Measurements from ENCODE around the gene FSIP2. TPM values are rescaled to one million over a fixed set of nuclear protein-coding genes. Genes with fewer than 3 reads are reported as not detected.
A peak's percentile ranks its signal among the peaks of the same experiment; 100 is the strongest.

FSIP2 gene
- total RNA-seq (ENCODE audit: insufficient read depth, low replicate concordance): 46.2 TPM

GRCh38 chr2:185738679-185739472 is at the start of gene FSIP2:
Gene FSIP2 (plus strand): TSS chr2:185738804. CDS start chr2:185738895, 91 bp downstream.
- DNase-seq (ENCODE audit: low spot score): peak; percentile 37

- no peak for DNase-seq (ENCODE audit: low spot score)
Observed at GRCh38 chr2:185689906-185690539, 48.6 kb upstream of the FSIP2 start.

GRCh38 chr2:185695711-185696235 is 42.8 kb upstream of the FSIP2 start:
- DNase-seq (ENCODE audit: low spot score): no peak

GRCh38 chr2:185700883-185701282 is 37.7 kb upstream of the FSIP2 start:
- no peak for DNase-seq (ENCODE audit: low spot score)

- DNase-seq (ENCODE audit: low spot score): no peak
Observed at GRCh38 chr2:185734658-185735057, 3.9 kb upstream of the FSIP2 start.

GRCh38 chr2:185736210-185736609 is 2.4 kb upstream of the FSIP2 start:
- no peak for DNase-seq (ENCODE audit: low spot score)

GRCh38 chr2:185745864-185746859 is 7.6 kb downstream of the FSIP2 start:
- DNase-seq (ENCODE audit: low spot score): no peak

GRCh38 chr2:185757356-185757755 is 18.8 kb downstream of the FSIP2 start:
- DNase-seq (ENCODE audit: low spot score): no peak

GRCh38 chr2:185771396-185771795 is 32.8 kb downstream of the FSIP2 start:
- DNase-seq (ENCODE audit: low spot score): no peak

- DNase-seq (ENCODE audit: low spot score): peak; percentile 1
Observed at GRCh38 chr2:185780890-185781289, 42.3 kb downstream of the FSIP2 start.

GRCh38 chr2:185782223-185782769 is 43.7 kb downstream of the FSIP2 start:
- DNase-seq (ENCODE audit: low spot score): no peak

- no peak for DNase-seq (ENCODE audit: low spot score)
Observed at GRCh38 chr2:185785156-185785555, 46.6 kb downstream of the FSIP2 start.

GRCh38 chr2:185785851-185786473 is 47.4 kb downstream of the FSIP2 start:
- DNase-seq (ENCODE audit: low spot score): no peak

GRCh38 chr2:185787227-185788145 is 48.9 kb downstream of the FSIP2 start:
- DNase-seq (ENCODE audit: low spot score): no peak

GRCh38 chr2:185790361-185790760 is 51.8 kb downstream of the FSIP2 start:
- no peak for DNase-seq (ENCODE audit: low spot score)

- DNase-seq (ENCODE audit: low spot score): no peak
Observed at GRCh38 chr2:185793532-185794345, 55.1 kb downstream of the FSIP2 start.

GRCh38 chr2:185796758-185797157 is 58.2 kb downstream of the FSIP2 start:
- DNase-seq (ENCODE audit: low spot score): no peak

GRCh38 chr2:185802926-185803325 is 64.3 kb downstream of the FSIP2 start:
- DNase-seq (ENCODE audit: low spot score): no peak

GRCh38 chr2:185806783-185807182 is 68.2 kb downstream of the FSIP2 start:
- DNase-seq (ENCODE audit: low spot score): no peak
